Activated B cell treated with CpG ODN at 0.5 μM for 24 hours (primary cell): Measurements from ENCODE around the gene NCAM1. TPM values are rescaled to one million over a fixed set of nuclear protein-coding genes. Genes with fewer than 3 reads are reported as not detected.

ENCODE experiments used
- ATAC-seq: fragments of 200-7000 bp; cut with Tn5 transposase; one replicate; pipeline ENCODE4 v1.10.0; 2021; ENCODE audit warnings: low read depth, mild to moderate bottlenecking, moderate library complexity
- CTCF ChIA-PET: fragments of 350-600 bp; sonication (Branson Sonifier 250); formaldehyde crosslinking; loops from one replicate; lab custom pipeline; 2021; ENCODE audit warnings: antibody characterized with exemption; lab: Charles Lee
- POLR2A ChIA-PET: fragments of 350-600 bp; sonication (Branson Sonifier 250); formaldehyde crosslinking; loops from one replicate; lab custom pipeline; 2021; ENCODE audit warnings: antibody characterized with exemption; lab: Charles Lee
- DNase-seq: peaks from one replicate; pipeline ENCODE4 v3.0.0; 2022
- H3K27ac Mint-ChIP-seq: one replicate; pipeline ENCODE4 v1.8.0; 2020; ENCODE audit warnings: mixed read lengths
- H3K27me3 Mint-ChIP-seq: one replicate; pipeline ENCODE4 v1.8.0; 2021; ENCODE audit warnings: mixed read lengths
- H3K36me3 Mint-ChIP-seq: one replicate; pipeline ENCODE4 v1.8.0; 2021; ENCODE audit warnings: low read depth, mixed read lengths
- H3K4me1 Mint-ChIP-seq: one replicate; pipeline ENCODE4 v1.8.0; 2021; ENCODE audit warnings: mixed read lengths
- H3K4me3 Mint-ChIP-seq: one replicate; pipeline ENCODE4 v1.8.0; 2020; ENCODE audit warnings: mild to moderate bottlenecking, mixed read lengths
- H3K9me3 Mint-ChIP-seq: one replicate; pipeline ENCODE4 v1.8.0; 2020; ENCODE audit warnings: mixed read lengths
- CTCF ChIP-seq: fragments of 200-600 bp; IDR thresholded peaks from one replicate; pipeline ENCODE4 v1.8.0; 2022; ENCODE audit warnings: antibody characterized with exemption, mild to moderate bottlenecking
- intact Hi-C: fragments of 100-400 bp; cut with micrococcal nuclease; formaldehyde crosslinking; loops from one replicate; pipeline ENCODE4 v1.15.1; 2024
- total RNA-seq: library from RNA; stranded (reverse); gene quantifications from 2 replicates; pipeline ENCODE4 v1.2.3, GENCODE V29; 2022

The NCAM1 gene
- total RNA-seq, 1 donor from 2014 or later: not detected

GRCh38 chr11:113178381-113179070 is 217.3 kb downstream of the NCAM1 start:
- CTCF ChIA-PET: no interaction called here
- H3K4me3 Mint-ChIP-seq: no peak overlapping the region
- no peaks in the 10 kb centered on the region for H3K4me1 Mint-ChIP-seq
- intact Hi-C loops: no loop called here
- no peaks in the 10 kb centered on the region for H3K36me3 Mint-ChIP-seq
- no peaks in the 10 kb centered on the region for H3K9me3 Mint-ChIP-seq
- ATAC-seq (no peak), DNase-seq (no peak)
- POLR2A ChIA-PET: no interaction called here
- peaks cover 5% of the 10 kb centered on the region for H3K27me3 Mint-ChIP-seq
- TF ChIP-seq CTCF: no peak
- no peak overlapping the region for H3K27ac Mint-ChIP-seq

GRCh38 chr11:113179181-113179704 is 218.0 kb downstream of the NCAM1 start:
- ChIA-PET CTCF (no interaction called here), POLR2A (no interaction called here)
- no peak for ATAC-seq
- no peaks in the 10 kb centered on the region for H3K4me1 Mint-ChIP-seq
- H3K9me3 Mint-ChIP-seq: no peaks in the 10 kb centered on the region
- no peak overlapping the region for H3K27ac Mint-ChIP-seq
- DNase-seq: no peak
- no peaks in the 10 kb centered on the region for H3K36me3 Mint-ChIP-seq
- no peak for TF ChIP-seq CTCF
- intact Hi-C loops: no loop called here
- peaks cover 5% of the 10 kb centered on the region for H3K27me3 Mint-ChIP-seq
- H3K4me3 Mint-ChIP-seq: no peak overlapping the region

- no peaks in the 10 kb centered on the region for H3K4me1 Mint-ChIP-seq
- POLR2A ChIA-PET: no interaction called here
Measured at GRCh38 chr11:113181094-113181493, 219.9 kb downstream of the NCAM1 start.

GRCh38 chr11:113182288-113182687 is 221.1 kb downstream of the NCAM1 start:
- H3K27me3 Mint-ChIP-seq: peaks cover 5% of the 10 kb centered on the region
- DNase-seq: no peak
- H3K36me3 Mint-ChIP-seq: no peaks in the 10 kb centered on the region
- no peaks in the 10 kb centered on the region for H3K4me1 Mint-ChIP-seq
- no peak overlapping the region for H3K4me3 Mint-ChIP-seq
- intact Hi-C loops: no loop called here
- POLR2A ChIA-PET: no interaction called here
- H3K27ac Mint-ChIP-seq: no peak overlapping the region
- CTCF ChIA-PET: no interaction called here
- TF ChIP-seq CTCF: no peak
- H3K9me3 Mint-ChIP-seq: no peaks in the 10 kb centered on the region
- ATAC-seq: no peak

More at GRCh38 chr11:113181094-113181493, 219.9 kb downstream of the NCAM1 start:
- peaks cover 5% of the 10 kb centered on the region for H3K27me3 Mint-ChIP-seq
- no peak for ATAC-seq
- no peak for TF ChIP-seq CTCF
- no peak overlapping the region for H3K27ac Mint-ChIP-seq
- no peaks in the 10 kb centered on the region for H3K36me3 Mint-ChIP-seq
- no peak for DNase-seq
- H3K9me3 Mint-ChIP-seq: no peaks in the 10 kb centered on the region
- no peak overlapping the region for H3K4me3 Mint-ChIP-seq
- intact Hi-C loops: no loop called here
- CTCF ChIA-PET: no interaction called here

GRCh38 chr11:113184498-113184897 is 223.3 kb downstream of the NCAM1 start:
- no peak for TF ChIP-seq CTCF
- no peaks in the 10 kb centered on the region for H3K9me3 Mint-ChIP-seq
- no peaks in the 10 kb centered on the region for H3K36me3 Mint-ChIP-seq
- H3K4me1 Mint-ChIP-seq: peaks cover 9% of the 10 kb centered on the region
- POLR2A ChIA-PET: no interaction called here
- intact Hi-C loops: no loop called here
- H3K27me3 Mint-ChIP-seq: peaks cover 2% of the 10 kb centered on the region
- DNase-seq (no peak), ATAC-seq (no peak)
- H3K4me3 Mint-ChIP-seq: no peak overlapping the region
- H3K27ac Mint-ChIP-seq: no peak overlapping the region
- CTCF ChIA-PET: no interaction called here
